HG03095 (cell line): ENCODE data around the gene FAAP20.

Experiments
- ATAC-seq: cut with Tn5 transposase; IDR thresholded peaks from one replicate; pipeline ENCODE4 v1.9.1; 2021; ENCODE audit warnings: moderate library complexity; ENCODE audit not compliant: unreplicated experiment

FAAP20 gene

DNA sequence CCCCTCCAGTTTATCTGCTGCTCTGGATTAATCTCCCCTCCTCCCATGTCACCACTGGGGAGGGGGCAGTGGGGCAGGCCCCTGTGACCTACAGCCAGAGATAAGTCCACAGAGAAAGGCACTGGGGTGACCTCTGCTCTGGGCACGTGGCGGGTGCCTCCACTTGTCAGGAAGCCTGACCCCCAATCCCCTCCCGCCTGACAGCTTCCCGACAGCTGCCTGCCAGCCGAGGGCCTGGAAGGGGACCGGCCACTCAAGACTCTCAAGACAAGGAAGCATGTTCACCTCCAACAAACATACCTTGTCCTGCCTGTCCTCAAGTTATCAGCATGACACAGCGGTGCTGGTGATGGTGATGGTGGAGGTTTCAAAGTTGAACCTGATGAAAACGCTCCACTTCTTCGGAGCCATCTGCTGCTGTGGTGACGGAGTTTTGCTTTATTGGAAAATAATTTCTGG lies 3.2 kb upstream of the FAAP20 start:
- no peak for ATAC-seq

DNA sequence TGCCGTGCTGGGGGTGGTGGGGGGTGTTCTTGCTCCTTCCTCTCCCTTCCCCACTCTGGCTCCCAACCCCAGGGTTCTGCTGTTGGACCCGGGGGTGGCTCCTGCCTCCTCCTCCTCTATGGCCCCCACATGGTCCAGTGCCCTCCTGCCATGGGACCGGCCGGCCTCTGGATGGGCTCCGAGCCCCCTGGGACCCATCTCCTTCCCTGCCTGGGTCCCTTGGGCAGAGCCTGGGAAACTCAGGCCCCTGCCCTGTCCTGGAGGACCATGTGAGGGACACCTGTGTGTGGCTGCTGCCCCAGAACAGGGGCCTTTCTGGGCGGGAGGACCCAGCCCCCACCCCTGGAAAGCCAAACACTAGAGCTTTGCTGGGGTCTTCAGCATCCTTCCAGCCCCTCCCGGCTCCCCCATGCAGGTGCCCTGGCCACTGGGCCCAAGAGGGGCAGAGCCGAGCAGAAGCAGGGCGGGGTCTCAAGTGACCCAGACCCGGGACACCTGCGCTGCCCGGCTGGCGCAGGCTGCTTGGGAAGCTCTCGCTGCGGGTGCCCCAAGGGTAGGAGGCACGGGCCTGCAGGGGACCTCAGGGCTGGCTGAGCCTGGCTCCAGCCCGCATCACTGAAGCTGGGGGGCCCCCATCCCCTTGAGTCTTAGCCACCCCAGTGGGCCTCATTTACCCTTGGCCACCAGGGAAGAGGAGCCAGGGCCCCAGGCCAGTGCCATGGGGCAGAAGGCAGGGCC lies 2.5 kb upstream of the FAAP20 start:
- no peak for ATAC-seq

DNA sequence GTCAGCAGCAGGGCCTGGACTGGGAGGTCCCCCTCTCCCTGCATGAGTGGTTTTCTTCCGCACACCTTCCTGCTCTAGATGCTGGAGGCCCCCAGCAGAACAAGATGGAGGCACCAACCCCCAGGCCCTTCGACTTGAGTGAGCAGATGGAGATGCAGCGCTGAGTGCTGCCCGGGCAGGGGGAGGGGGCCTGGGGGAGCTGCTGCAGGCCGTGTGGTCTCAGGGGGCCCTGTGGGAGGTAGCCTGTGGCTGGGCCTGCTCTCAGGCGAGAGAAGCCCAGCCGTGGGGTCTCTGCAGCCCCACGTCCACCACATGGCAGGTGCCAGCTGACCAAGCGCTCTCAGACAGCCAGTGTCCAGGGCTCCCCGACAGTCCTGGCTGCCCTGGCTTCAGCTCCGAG lies 1.2 kb upstream of the FAAP20 start:
- ATAC-seq: no peak

DNA sequence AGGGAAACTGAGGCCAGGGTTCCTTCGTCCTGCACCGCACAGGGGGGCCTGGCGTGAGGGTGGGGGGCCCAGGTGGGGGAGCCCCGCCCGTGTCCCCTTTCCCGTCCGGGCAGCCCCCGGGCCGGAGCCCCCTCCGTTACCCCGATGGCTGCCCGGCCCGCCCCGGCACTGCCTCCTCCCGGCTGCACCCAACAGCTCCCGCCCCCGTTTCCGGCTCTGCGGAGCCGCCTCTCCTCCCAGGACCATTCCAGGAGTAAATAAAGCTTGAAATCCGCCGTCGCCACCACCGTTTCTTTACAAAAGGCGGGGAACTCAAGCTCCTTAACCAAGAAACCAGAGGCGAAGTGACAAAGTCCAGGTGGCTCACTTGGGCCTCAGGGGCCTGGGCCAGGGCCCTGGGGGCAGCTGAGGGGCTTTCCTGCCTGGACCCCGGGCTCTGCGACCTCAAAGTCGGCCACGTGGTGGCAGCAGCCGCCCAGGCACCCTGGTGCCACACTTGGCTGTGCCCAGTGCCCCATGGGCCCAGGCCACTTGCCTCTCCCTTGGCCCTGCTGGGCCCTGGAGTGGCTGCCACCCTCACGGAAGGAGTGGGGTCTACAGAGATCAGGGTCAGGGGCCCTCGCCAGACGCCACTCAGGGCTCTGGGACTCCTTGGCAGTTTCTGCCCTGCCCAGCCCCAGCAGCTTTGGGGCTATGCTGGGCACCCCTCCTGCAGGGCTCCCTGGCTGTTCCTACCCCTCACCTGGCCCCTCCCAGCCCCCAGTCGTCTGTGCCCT lies 514 bp upstream of the FAAP20 start:
- peak; percentile 44 for ATAC-seq

DNA sequence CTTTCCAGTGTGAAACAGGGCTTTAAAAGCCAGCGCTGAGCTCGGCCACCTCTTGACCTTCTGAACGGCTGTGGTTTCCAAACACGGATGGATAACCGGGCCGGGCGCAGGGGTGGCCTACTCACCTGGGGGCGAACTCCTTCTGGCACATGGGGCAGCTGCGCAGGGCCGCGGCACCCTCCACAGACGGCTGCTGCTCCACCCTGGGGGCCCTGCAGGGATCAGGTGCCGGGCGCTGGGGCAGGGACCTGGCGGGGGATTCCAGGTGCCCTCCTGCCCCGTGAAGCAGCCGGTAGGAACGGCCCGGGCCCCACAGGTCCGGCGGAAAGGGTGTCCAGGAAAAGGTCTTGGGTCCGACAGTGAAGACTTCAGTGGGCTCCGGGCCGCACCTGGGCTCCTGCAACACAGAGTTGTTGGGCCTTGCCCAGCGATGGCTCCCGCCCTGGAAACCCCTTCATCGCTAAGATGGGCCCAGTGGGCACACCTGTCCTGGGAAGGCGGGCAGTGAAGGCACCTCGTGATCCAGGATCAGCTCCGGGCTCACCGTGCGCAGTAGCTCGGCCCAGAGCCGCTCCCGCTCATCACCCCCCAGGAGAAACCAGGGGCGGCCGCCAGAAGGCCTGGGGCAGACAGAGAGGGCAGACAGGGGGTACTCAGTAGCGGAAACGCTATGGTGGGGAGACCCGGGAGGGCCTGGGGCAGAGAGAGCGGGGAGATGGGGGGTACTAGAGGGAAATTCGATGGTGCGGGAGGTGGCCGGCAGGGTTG lies 874 bp downstream of the FAAP20 start:
- no peak for ATAC-seq

DNA sequence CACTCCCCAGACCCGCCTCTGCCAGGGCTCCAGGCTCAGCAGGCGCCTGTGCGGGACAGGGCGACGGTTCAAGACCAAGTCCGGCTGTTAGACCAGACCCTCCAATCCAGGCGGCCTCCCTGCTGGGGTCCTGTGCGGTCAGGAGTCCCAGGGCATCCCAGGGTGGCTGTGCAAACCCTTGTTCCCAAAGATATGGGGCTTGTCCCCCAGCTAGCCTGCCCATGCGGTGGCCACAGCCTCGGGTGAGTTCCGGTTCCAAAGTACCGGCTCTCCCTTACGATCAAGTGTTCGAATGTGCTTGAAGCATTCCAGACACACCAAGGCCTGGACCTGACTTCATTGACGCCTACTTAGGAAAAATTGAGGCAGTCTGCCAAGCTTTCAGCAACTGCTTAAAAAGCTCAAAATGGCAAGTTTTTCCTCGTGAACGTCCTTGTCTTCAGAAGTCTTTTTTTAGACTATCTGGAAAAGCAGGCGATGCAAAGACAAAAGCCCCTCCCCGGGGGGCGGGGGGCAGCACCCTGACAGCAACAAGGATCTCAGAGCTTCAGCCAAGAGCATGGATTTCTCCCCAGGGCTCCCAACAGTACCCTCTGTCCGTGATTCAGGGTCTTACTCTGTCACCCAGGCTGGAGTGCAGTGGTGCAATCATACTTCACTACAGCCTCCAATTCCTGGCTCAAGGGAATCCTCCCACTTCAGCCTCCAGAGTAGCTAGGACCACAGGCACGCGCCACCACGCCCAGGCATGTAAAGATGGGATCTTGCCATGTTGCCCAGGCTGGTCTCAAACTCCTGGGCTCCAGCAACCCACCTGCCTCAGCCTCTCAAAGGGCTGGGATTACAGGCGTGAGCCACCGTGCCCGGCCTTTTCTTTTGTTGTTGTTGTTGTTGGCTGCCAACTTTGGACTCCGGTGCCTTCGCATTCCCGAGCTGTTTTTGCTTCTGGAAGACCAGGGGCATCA lies 2.3 kb downstream of the FAAP20 start:
- ATAC-seq: no peak

DNA sequence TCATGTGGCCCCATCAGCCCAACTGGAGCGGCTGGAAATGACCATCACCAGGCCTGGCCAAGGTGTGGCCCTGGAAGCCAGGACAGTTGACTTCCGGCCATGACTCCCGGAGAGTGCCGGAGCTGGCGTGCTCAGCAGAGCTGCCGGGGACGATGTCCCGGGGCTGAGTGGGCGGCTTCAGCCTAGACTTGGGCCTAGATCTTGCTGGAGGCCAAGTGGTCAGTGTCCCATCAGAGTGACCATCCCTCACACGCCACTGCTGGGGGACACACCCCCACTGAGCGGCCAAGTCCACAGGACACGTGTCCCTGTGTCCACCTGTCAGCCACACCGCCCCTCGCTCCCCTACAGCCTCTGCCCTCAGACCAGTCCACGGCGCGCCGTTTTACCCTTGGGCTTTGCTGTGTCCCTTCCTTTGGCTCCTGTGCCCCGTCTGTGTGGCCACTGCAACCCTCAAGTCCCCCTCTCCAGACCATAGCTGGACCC lies 4.0 kb downstream of the FAAP20 start:
- ATAC-seq: no peak

DNA sequence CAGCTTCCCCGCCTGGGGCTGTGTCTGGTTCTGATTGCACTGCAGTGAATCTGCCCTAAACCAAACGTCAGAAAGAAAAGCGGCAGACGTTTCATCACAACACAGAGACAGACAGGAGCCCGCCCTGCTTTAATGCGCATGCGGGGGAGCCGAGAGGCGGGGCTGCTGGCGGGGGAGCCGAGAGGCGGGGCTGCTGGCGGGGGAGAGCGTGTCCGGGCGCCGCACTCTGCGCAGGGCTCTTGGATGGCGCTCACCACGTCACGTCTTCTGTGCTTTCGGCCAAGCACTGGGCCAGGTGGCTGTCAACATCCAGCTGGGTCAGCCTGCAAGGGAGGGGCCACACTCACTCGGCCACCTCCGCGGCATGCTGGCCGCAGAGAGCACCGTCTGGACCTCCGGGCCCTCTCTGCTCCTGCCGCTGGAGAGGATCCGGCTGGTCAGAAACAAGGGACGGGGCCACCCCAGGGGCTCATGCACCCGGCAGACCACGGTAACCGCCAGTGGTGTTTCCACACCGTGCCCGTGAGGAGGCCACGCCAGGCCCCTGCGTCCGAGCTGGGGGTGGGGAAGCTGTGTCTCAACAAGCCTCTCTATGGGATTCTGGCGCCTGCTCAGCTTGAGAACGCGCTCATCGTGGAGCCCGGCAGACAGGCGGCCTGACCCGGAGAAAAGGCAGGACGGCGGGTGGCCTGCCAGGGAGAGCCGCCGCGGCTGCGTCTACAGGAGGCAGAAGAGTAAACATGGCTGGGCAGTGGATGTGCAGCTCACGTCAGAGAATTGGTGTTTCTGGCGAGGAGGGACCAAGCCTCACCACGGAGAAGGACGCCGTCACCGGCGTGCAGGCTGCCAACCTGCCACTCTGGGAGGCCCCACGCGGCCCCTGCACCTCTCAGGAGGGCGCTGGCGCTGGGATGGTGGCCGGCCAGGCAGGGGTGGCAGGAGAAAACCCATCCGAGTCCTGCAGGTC lies 4.8 kb downstream of the FAAP20 start:
- peak; percentile 48 for ATAC-seq

DNA sequence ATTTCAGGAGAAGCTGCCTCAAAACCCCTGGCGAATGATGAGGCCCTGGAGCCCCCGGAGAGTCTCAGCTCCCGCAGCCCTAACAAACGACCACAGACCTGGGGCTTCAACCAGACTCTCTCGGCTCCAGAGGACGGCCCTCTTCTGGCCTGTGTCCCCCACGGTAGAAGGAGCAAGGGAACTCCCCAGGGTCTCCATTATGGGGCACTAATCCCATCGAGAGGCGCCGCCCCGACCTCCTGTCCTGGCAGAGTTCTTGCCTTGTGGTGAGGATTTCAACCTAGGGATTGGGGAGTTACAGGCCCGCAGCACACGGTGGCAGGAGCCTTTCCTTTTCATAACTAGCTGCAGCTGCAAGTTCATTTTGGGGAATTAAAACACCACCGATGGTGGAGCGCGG lies 6.2 kb downstream of the FAAP20 start:
- ATAC-seq: no peak

DNA sequence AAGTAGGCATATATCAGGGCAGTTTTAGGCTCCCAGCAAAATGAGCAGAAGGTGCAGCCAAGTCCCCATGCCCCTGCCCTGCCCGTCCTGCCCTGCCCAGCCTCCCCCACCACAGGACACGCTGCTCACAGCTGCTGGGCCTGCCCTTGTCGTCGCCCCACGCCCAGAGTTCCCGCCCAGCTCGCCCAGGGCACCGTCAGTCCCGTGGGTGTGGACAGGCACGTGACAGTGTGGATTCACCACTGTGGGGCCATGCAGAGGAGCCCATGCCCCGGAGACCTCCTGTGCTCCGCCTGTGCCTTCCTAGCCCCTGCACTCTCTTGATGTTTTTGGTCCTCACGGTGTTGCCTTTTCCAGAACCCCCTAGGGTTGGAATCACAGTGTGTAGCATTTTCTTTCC lies 7.0 kb downstream of the FAAP20 start:
- no peak for ATAC-seq

DNA sequence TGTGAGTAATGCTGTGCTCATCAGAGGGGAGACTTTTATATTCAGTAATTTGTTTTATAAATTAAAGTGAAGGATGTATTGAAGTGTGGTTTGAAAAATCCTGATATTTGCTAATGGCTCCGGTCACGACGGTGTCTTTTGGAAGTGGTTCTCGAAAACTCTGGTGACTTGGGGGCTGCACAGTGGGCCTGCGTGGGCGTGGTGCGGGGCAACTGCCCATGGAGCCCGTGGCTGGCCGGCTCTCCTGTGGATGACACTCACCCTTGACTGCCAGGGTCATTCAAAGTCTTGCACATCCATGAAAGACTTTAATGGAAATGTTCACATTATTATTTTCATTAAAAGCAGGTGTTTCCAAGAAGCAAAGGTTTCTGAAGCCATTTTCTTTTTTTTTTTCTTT lies 7.7 kb downstream of the FAAP20 start:
- ATAC-seq: no peak

DNA sequence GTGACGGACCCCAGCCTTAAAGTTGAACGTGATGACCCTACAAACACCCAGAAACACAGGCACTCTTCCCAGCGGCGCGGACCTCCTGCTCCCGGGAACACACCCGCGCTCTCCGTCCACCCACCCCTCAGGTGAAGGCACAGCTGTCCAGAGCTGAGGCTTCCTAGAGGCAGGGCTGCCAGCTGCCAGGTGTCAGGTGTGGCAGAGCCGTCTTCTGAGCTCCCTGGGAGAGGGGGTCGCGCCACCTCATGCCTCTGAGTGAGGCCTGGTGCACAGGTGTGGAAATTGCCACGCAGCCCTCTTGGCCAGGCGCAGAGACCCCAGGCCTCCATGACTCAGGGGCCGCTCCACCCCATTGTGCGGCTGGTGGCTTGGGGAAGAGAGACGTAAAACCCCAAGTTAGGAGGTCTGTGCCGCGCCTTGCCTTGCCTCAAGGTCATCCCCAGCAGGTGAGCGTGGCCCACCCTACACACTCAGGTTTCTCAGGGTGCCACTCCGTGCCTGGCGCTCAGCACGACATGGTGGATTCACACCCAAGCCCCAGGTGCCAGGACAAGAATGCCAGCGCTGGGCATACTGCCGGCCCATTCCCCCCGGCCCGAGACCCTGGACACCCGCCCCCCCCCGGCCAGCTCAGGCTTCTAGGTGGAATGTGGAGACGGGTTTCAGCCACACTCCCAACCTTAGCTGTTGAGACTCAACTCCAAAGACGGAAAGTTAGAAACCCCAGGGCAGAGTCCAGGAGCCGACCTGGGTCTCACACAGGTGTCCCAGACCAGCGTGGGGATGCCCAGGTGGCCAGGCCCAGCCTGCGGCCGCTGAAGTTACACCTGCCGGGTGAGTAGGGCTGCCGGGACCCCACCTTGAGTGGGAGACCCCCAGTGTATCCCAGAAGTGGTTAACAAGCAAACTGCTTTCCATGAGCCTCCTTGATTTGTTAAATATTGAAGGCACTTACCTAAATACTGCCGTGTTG lies 8.4 kb downstream of the FAAP20 start:
- no peak for ATAC-seq

DNA sequence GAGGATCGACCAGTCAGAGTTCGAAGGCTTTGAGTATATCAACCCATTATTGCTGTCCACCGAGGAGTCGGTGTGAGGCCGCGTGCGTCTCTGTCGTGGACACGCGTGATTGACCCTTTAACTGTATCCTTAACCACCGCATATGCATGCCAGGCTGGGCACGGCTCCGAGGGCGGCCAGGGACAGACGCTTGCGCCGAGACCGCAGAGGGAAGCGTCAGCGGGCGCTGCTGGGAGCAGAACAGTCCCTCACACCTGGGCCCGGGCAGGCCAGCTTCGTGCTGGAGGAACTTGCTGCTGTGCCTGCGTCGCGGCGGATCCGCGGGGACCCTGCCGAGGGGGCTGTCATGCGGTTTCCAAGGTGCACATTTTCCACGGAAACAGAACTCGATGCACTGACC lies 9.6 kb downstream of the FAAP20 start:
- ATAC-seq: no peak

DNA sequence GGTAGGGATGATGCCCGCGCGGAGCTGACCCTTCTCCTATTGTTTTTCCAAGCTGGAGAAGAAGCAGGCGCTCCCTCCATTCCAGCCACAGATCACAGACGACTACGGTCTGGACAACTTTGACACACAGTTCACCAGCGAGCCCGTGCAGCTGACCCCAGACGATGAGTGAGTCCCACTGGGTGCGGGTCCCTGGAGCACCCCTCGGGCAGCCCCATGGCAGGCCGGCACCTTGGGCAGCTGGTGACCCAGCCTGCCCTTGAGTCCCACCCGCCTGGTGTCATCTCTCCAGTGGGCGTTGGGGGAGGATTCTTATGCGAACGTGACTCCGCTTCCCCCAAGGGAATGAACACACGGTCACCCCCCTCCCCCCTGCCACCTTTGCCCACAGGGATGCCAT lies 10.0 kb downstream of the FAAP20 start:
- ATAC-seq: no peak

DNA sequence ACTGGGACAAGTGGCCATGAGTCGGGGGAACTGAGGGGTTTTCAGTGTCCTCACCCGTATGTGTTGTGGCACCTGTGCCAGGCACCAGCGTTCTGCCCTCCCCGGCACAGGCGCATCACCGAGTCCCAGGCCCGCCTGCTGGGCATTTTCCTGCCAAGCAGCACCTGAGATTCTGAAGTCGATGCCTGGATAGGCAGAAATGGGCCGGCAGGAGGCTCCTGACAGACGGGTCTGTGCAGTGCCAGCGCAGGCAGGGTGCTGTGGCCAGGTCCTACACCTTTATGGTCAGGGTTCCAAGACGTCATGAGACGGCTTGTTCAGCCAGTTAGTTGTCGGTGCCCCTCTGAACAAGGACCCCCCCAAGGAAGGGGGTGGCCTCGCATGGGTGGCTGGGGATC lies 10.6 kb downstream of the FAAP20 start:
- ATAC-seq: no peak

DNA sequence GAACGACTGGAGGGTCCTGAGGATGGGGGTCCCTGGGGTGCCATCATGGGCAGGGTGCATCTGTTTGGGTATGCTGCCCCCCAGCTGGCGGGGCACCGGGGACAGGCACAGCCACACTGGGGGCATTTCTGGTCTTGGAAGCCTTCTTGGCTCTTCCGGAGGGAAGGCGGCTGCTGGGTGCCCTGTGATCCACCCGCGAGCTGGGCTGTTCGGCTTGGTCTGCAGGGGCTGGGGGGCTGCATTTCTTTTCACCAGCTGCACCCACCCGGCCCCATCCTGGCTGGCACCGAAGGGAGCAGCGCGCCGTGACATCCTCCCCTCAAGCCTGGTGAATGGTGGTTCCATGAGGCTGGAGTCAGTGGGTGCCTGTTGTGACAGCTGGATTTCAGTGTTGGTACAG lies 12.2 kb downstream of the FAAP20 start:
- ATAC-seq: no peak

DNA sequence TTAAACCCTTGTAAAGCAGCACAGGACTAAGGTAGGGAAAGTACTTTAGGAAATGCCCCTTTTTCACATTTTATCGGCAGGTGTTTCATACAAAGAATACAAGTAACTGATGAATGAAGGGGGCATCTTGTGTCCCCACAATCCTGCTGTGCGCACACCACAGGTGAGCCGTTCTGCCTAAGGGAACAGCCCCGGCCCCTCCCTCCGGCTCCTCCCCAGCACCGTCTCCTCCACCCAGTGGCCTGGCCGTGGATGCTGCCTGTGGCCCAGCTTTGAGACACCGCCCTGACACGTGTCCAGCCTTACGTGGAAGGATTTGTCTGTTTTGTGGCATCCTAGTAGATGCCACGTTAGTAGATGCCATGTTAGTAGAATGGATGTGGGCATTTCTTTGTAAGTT lies 12.8 kb downstream of the FAAP20 start:
- ATAC-seq: no peak

DNA sequence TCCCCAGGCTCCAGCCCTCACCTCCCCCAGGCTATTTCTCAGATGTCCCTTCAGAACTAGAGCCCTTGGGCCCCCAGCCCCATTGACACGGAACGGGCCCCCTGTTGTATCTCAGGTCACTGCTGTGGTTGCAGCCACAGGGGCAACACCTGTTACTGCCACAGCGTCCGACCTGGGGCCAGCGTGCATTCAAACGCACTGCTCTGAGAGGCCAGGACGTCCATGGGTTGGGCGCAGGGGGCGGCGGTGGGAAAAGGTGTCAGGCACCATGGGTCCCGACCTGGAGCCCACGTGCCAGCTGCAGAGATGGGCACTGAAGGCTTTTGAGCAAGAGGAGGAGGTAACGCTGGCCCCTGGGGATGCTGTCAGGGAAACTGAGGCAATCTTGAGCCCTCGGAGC lies 13.3 kb downstream of the FAAP20 start:
- no peak for ATAC-seq
